Testis (tissue), 3 donors: Measurements from ENCODE around the gene PTPRG. TPM values are rescaled to one million over a fixed set of nuclear protein-coding genes. Genes with fewer than 3 reads are reported as not detected.

ENCODE experiments used
- DNase-seq: peaks from one replicate; pipeline ENCODE4 v3.0.0-alpha.2; 2019
- H3K27ac ChIP-seq, 2 donors: fragments of 200-600 bp; sonication (generic); one replicate each; pipeline ENCODE4 v1.5.1; 2019
- H3K27me3 ChIP-seq: fragments of 200-600 bp; sonication (generic); one replicate; pipeline ENCODE4 v1.5.1; 2019
- H3K36me3 ChIP-seq: fragments of 200-600 bp; sonication (generic); one replicate; pipeline ENCODE4 v1.5.1; 2017; ENCODE audit warnings: low read depth; ENCODE audit errors: missing control alignments
- H3K4me1 ChIP-seq: fragments of 200-600 bp; sonication (generic); one replicate; pipeline ENCODE4 v1.5.1; 2019
- H3K4me3 ChIP-seq, 2 donors: fragments of 200-600 bp; sonication (generic); one replicate each; pipeline ENCODE4 v1.5.1; 2017 to 2019
- H3K9me3 ChIP-seq: fragments of 200-600 bp; sonication (generic); one replicate; pipeline ENCODE4 v1.5.1; 2017
- CTCF ChIP-seq, 3 experiments: fragments of 450-650 bp in 2 of 3; fragments of 200-600 bp in 1 of 3; sonication (generic) in 1 of 3; IDR thresholded peaks; one replicate each; pipeline ENCODE4 v1.5.1; 2016 to 2019; ENCODE audit warnings: antibody characterized with exemption in 3 of 3, mild to moderate bottlenecking in 2 of 3, moderate library complexity in 1 of 3
- POLR2A ChIP-seq: fragments of 450-650 bp; IDR thresholded peaks from one replicate; pipeline ENCODE4 v1.6.1; 2017; ENCODE audit warnings: antibody characterized with exemption, mild to moderate bottlenecking, moderate library complexity
- WGBS, 2 donors: methylation state at CpG; one replicate each; pipeline ENCODE4 v1.1.5; 2018; 5-methylcytosine and 5-hydroxymethylcytosine counted together
- intact Hi-C: fragments of 100-400 bp; cut with DNase I; formaldehyde crosslinking; loops from one replicate; pipeline ENCODE4 v1.15.1; 2023; ENCODE audit warnings: low total_unique reads
- polyA plus RNA-seq: library from polyadenylated mRNA; stranded (reverse); fragments of 350-450 nt; fragmentation: Illumina TruSeq; extraction: RNeasy Lipid Tissue Mini Kit (QIAGEN cat#74804); gene quantifications from one replicate; pipeline ENCODE4 v1.2.3, GENCODE V29; 2014; ENCODE audit warnings: low read depth, low replicate concordance; ENCODE audit not compliant: insufficient read depth
- total RNA-seq, 2 donors: library from RNA; depleted of rRNA; stranded (reverse); fragments of >200 nt; gene quantifications; one replicate each; pipeline ENCODE4 v1.2.3, GENCODE V29; 2016

The PTPRG gene
- total and polyA plus RNA-seq, 3 donors from 2014 or later, result 26.3 to 107 (median 75.4) TPM

DNA sequence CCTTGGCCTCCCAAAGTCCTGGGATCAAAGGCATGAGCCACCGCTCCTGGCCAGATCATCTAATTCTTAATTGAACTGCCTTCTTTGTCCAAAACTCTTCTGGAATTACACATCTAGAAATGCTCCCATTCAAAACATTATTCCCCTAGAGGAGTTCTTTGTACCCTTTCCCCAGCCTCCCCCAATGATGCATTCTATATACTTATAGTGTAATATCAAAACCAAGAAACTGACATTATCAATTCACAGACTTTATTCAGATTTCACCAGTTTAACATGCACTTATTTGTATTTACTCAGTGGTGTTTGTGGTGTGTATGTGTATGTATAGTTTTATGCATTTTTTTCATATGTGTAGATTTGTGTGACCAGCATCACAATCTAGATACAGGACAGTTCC is 85.0 kb downstream of the PTPRG start:
- intact Hi-C loops, result no loop called here
- WGBS, 2 donors, result 90 to 96% methylated on average over 1 of the region's 1 CpG

DNA sequence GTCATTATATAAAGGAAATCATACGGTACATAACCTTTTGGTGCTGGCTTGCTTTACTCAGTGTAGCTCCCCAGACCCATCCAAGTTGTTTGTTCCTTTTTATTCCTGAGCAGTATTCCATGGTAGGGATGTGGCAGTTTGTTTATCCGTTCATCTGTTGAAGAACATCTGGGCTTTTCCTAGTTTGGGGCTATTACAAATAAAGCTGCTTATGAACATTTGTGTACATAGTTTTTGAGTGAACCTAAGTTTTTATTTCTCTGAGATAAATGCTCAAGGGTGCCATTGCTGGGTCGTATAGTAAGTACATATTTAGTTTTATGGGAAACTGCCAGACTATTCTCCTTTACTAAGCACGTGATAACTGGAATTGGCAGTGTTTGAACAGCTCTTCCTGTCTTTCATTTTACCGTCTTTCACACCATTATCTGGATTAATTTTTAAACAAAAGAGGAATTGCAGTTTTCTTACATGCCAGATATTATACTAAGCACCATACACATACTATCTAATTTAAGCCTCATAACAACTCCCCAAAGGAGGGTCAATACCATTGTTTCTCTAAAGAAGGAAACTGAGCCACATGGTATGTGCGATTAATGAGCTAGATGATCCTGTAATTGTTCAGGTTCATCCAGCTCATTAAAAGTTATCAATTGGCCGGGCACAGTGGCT is 85.6 kb downstream of the PTPRG start:
- H3K27me3 ChIP-seq, result no peaks in the 10 kb centered on the region
- H3K4me1 ChIP-seq, result no peaks in the 10 kb centered on the region
- no peak for TF ChIP-seq CTCF (IDR thresholded peaks at IDR 0.05)
- TF ChIP-seq POLR2A, result no peak
- no peaks in the 10 kb centered on the region for H3K9me3 ChIP-seq
- no peak for DNase-seq
- H3K36me3 ChIP-seq, result no peaks in the 10 kb centered on the region
- intact Hi-C loops, result no loop called here
- 76 to 80% methylated on average over 7 of the region's 7 CpGs for WGBS, 2 donors
- no peak overlapping the region for H3K4me3 ChIP-seq
- no peak overlapping the region for H3K27ac ChIP-seq

More for the DNA sequence above, 85.0 kb downstream of the PTPRG start:
- no peak overlapping the region for H3K27ac ChIP-seq
- no peaks in the 10 kb centered on the region for H3K36me3 ChIP-seq
- H3K9me3 ChIP-seq, result no peaks in the 10 kb centered on the region
- no peaks in the 10 kb centered on the region for H3K4me1 ChIP-seq
- H3K27me3 ChIP-seq, result no peaks in the 10 kb centered on the region
- DNase-seq, result no peak
- H3K4me3 ChIP-seq, result no peak overlapping the region
- TF ChIP-seq POLR2A (no peak), CTCF (IDR thresholded peaks at IDR 0.05) (no peak)

DNA sequence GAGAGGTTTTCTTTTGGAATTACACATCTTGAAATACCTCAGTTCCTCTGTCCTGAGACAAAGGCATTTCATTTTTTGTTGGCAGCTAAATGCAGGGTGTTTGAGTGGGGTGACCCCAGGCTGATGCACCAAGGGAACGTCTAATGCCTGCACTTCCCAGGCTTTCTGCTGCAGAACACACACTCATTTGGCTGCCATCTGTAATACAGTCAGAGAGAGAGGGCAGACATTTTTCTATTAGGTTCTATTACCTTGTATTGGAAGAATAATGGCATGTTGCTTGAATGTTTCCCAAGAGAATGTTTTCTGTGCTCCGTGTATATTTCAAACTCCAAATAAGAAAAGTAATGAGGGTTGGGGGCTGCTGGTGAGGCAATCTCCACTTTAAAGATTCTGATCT is 87.1 kb downstream of the PTPRG start:
- Histone ChIP-seq H3K4me3 (no peak overlapping the region), H3K27ac (no peak overlapping the region), H3K36me3 (no peaks in the 10 kb centered on the region), H3K4me1 (no peaks in the 10 kb centered on the region), H3K27me3 (no peaks in the 10 kb centered on the region), H3K9me3 (no peaks in the 10 kb centered on the region)
- 51 to 73% methylated on average over 2 of the region's 2 CpGs for WGBS, 2 donors
- intact Hi-C loops, result no loop called here
- TF ChIP-seq CTCF (IDR thresholded peaks at IDR 0.05), result no peak
- no peak for TF ChIP-seq POLR2A
- no peak for DNase-seq

DNA sequence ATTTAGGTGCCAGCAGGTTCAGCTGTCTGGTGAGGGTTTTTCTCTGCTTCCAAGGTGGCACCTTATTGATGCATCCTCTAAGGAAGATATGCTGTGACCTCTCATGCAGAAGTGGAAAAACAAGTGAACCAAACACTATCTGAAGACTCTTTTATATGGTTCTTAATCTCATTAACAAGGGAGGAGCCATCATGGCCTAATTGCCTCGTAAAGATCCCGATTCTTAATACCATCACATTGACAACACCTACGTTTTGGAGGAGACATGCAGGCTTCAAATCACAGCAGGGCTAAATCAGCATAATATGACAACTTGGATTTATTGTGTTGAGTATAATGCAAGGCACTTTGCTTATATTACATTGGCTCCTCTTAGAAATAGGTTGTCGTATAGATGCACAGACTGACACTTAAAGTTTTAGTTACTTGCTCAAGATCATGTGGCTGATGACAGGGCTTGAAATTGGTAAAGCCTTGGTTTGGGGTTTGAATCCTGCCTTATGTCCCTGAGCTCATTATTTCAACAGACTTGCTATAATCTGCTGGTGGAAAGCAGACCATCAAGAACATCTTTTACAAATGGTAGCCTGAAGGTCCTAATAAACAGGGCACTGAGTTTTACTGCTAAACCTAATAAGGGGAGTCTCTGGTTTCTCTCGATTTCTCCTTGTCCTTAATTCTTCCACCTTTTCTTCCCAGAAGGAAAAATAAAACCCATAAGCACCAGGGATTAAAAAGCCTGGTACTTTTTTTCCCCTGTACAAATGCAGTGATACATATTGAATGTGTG is 88.2 kb downstream of the PTPRG start:
- H3K36me3 ChIP-seq, result no peaks in the 10 kb centered on the region
- no peaks in the 10 kb centered on the region for H3K27me3 ChIP-seq
- WGBS, 2 donors, result 70 to 74% methylated on average over 5 of the region's 5 CpGs
- H3K4me3 ChIP-seq, result no peak overlapping the region
- DNase-seq, result no peak
- no peaks in the 10 kb centered on the region for H3K9me3 ChIP-seq
- H3K4me1 ChIP-seq, result no peaks in the 10 kb centered on the region
- intact Hi-C loops, result no loop called here
- H3K27ac ChIP-seq, result no peak overlapping the region
- no peak for TF ChIP-seq POLR2A
- TF ChIP-seq CTCF (IDR thresholded peaks at IDR 0.05), result no peak
